H4 (cell line): ENCODE data around the gene ERC2. TPM values are rescaled to one million over a fixed set of nuclear protein-coding genes. Genes with fewer than 3 reads are reported as not detected.
A peak's percentile ranks its signal among the peaks of the same experiment; 100 is the strongest.

ENCODE experiments used
- DNase-seq: peaks from one replicate; pipeline ENCODE4 v3.0.0-alpha.2; 2015; ENCODE audit warnings: low spot score
- total RNA-seq: library from RNA; depleted of rRNA; stranded (reverse); fragments of >200 nt; shearing (Covaris generic); gene quantifications from 2 replicates; pipeline ENCODE4 v1.2.3, GENCODE V29; 2014

Gene ERC2
- total RNA-seq, 1 experiment from 2014 or later, result 1.6 TPM

GRCh38 chr3:55647063-55647462, 821.2 kb downstream of the ERC2 start:
- no peak for DNase-seq

GRCh38 chr3:55646121-55646520, 822.1 kb downstream of the ERC2 start:
- no peak for DNase-seq

GRCh38 chr3:55645422-55645821, 822.8 kb downstream of the ERC2 start:
- no peak for DNase-seq

GRCh38 chr3:55643283-55643682, 825.0 kb downstream of the ERC2 start:
- DNase-seq, result no peak

- no peak for DNase-seq
Observed at GRCh38 chr3:55641964-55642363, 826.3 kb downstream of the ERC2 start.

- DNase-seq, result no peak
Observed at GRCh38 chr3:55639896-55640765, 828.1 kb downstream of the ERC2 start.

- DNase-seq, result no peak
Observed at GRCh38 chr3:55639143-55639542, 829.1 kb downstream of the ERC2 start.

GRCh38 chr3:55637906-55638638, 830.2 kb downstream of the ERC2 start:
- DNase-seq, result no peak

GRCh38 chr3:55636300-55637195, 831.7 kb downstream of the ERC2 start:
- DNase-seq, result no peak

GRCh38 chr3:55634345-55634744, 833.9 kb downstream of the ERC2 start:
- DNase-seq, result no peak

GRCh38 chr3:55633333-55633732, 834.9 kb downstream of the ERC2 start:
- no peak for DNase-seq

GRCh38 chr3:55631766-55632331, 836.4 kb downstream of the ERC2 start:
- DNase-seq, result no peak

- no peak for DNase-seq
Observed at GRCh38 chr3:55630921-55631299, 837.4 kb downstream of the ERC2 start.

GRCh38 chr3:55630280-55630920, 837.9 kb downstream of the ERC2 start:
- no peak for DNase-seq

GRCh38 chr3:55629432-55629831, 838.8 kb downstream of the ERC2 start:
- DNase-seq, result peak; percentile 27

GRCh38 chr3:55626279-55626665, 842.0 kb downstream of the ERC2 start:
- no peak for DNase-seq

- DNase-seq, result peak; percentile 52
Observed at GRCh38 chr3:55624238-55624637, 844.0 kb downstream of the ERC2 start.

GRCh38 chr3:55623786-55624185, 844.5 kb downstream of the ERC2 start:
- DNase-seq, result no peak

GRCh38 chr3:55622733-55623132, 845.5 kb downstream of the ERC2 start:
- no peak for DNase-seq

- DNase-seq, result peak; percentile 14
Observed at GRCh38 chr3:55622116-55622515, 846.2 kb downstream of the ERC2 start.

- DNase-seq, result no peak
Observed at GRCh38 chr3:55621648-55622047, 846.6 kb downstream of the ERC2 start.
